ENCODE data around the gene ROPN1B. TPM values are rescaled to one million over a fixed set of nuclear protein-coding genes. Genes with fewer than 3 reads are reported as not detected.

ROPN1B gene
- total RNA-seq, 1 experiment from 2014 or later: 0.18 TPM

DNA sequence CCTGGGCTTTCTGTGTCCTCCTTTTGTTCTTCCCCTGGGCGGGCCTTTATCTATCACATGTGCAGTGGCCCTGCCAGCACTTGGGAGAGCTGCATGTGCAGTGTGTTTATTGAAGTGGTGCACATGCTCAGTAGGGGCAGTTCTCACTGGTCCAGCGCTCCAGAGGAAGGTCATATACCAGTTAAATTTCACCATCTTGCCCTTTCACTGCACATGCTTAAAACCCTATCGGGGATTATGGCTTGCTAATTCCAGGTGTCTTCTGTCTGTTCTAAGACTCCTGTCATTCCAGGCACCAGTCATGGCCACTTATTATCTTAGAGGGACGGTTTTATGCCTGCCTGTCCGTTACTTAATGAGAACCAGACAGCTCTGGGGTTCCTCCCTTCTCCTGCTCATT is 52.2 kb downstream of the ROPN1B start:
- no peaks in the 10 kb centered on the region for H3K79me2 ChIP-seq (ENCODE audit: low read length)
- ChIA-PET POLR2A (ENCODE audit: unreplicated experiment) (no interaction called here), CTCF (no interaction called here)
- BruUV-seq (replicated peaks): no TSS peak
- H2AFZ ChIP-seq (ENCODE audit: low read length): no peak overlapping the region
- no peak overlapping the region for H3K4me2 ChIP-seq (ENCODE audit: low read length)
- H3K27ac ChIP-seq (ENCODE audit: low read length): no peak overlapping the region
- no peak overlapping the region for H3K4me3 ChIP-seq (ENCODE audit: low read length)
- H3K36me3 ChIP-seq (ENCODE audit: low read depth, low read length): no peaks in the 10 kb centered on the region
- no peak overlapping the region for H3K9ac ChIP-seq (ENCODE audit: low read length)
- TF ChIP-seq EZH2phosphoT487 (IDR thresholded peaks at IDR 0.05; ENCODE audit: borderline replicate concordance, low read length): no peak
- TF ChIP-seq EZH2 (IDR thresholded peaks at IDR 0.05; ENCODE audit: low read length, unreplicated experiment): no peak
- TF ChIP-seq, protein P1, sequence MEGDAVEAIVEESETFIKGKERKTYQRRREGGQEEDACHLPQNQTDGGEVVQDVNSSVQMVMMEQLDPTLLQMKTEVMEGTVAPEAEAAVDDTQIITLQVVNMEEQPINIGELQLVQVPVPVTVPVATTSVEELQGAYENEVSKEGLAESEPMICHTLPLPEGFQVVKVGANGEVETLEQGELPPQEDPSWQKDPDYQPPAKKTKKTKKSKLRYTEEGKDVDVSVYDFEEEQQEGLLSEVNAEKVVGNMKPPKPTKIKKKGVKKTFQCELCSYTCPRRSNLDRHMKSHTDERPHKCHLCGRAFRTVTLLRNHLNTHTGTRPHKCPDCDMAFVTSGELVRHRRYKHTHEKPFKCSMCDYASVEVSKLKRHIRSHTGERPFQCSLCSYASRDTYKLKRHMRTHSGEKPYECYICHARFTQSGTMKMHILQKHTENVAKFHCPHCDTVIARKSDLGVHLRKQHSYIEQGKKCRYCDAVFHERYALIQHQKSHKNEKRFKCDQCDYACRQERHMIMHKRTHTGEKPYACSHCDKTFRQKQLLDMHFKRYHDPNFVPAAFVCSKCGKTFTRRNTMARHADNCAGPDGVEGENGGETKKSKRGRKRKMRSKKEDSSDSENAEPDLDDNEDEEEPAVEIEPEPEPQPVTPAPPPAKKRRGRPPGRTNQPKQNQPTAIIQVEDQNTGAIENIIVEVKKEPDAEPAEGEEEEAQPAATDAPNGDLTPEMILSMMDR (conservative IDR thresholded peaks at IDR 0.05; ENCODE audit: low read depth, low read length): no peak
- no peaks in the 10 kb centered on the region for H3F3A ChIP-seq (ENCODE audit: low read length, unreplicated experiment)
- DNase-seq (no peak), ATAC-seq (no peak)
- H3K9me2 ChIP-seq (replicated peaks; ENCODE audit: low read length): no peaks in the 10 kb centered on the region
- no peaks in the 10 kb centered on the region for H3K9me3 ChIP-seq (ENCODE audit: low read length)
- H3K4me1 ChIP-seq (ENCODE audit: insufficient read depth, low read length): no peaks in the 10 kb centered on the region
- H3K27me3 ChIP-seq (ENCODE audit: low read length): no peaks in the 10 kb centered on the region
- H4K20me1 ChIP-seq (ENCODE audit: low read length): no peaks in the 10 kb centered on the region
- intact Hi-C loops (cut with micrococcal nuclease): no loop called here

DNA sequence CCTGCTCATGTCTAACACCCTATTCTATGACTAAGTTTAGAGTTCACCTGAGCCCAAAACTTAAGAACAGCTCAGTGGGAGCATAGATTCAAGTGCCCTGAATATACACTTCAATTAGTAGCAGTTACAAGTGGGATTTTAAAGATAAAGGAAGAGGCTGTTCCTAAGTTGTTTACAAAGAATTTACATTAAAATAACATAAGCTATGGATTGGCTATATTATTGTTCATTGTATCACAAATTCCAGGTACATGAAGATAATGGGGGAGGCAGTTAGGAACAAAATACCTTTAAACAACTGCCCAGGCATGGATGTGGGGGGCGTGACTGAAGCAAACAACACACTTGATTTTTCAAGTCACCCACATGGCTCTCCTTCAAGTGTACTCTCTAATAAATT is 52.7 kb downstream of the ROPN1B start:
- no TSS peak for BruUV-seq (replicated peaks)
- Histone ChIP-seq H3K27ac (ENCODE audit: low read length) (no peak overlapping the region), H3K4me1 (ENCODE audit: insufficient read depth, low read length) (no peaks in the 10 kb centered on the region), H3K4me2 (ENCODE audit: low read length) (no peak overlapping the region), H4K20me1 (ENCODE audit: low read length) (no peaks in the 10 kb centered on the region), H3K9me3 (ENCODE audit: low read length) (no peaks in the 10 kb centered on the region), H3K9ac (ENCODE audit: low read length) (no peak overlapping the region), H3F3A (ENCODE audit: low read length, unreplicated experiment) (no peaks in the 10 kb centered on the region), H3K79me2 (ENCODE audit: low read length) (no peaks in the 10 kb centered on the region), H3K36me3 (ENCODE audit: low read depth, low read length) (no peaks in the 10 kb centered on the region), H2AFZ (ENCODE audit: low read length) (no peak overlapping the region), H3K27me3 (ENCODE audit: low read length) (no peaks in the 10 kb centered on the region), H3K9me2 (replicated peaks; ENCODE audit: low read length) (no peaks in the 10 kb centered on the region), H3K4me3 (ENCODE audit: low read length) (no peak overlapping the region)
- ATAC-seq: no peak
- TF ChIP-seq EZH2phosphoT487 (IDR thresholded peaks at IDR 0.05; ENCODE audit: borderline replicate concordance, low read length) (no peak), EZH2 (IDR thresholded peaks at IDR 0.05; ENCODE audit: low read length, unreplicated experiment) (no peak)
- TF ChIP-seq, protein P1 (conservative IDR thresholded peaks at IDR 0.05; ENCODE audit: low read depth, low read length): no peak
- intact Hi-C loops (cut with micrococcal nuclease): no loop called here
- no peak for DNase-seq
- CTCF ChIA-PET: no interaction called here
- POLR2A ChIA-PET (ENCODE audit: unreplicated experiment): no interaction called here

DNA sequence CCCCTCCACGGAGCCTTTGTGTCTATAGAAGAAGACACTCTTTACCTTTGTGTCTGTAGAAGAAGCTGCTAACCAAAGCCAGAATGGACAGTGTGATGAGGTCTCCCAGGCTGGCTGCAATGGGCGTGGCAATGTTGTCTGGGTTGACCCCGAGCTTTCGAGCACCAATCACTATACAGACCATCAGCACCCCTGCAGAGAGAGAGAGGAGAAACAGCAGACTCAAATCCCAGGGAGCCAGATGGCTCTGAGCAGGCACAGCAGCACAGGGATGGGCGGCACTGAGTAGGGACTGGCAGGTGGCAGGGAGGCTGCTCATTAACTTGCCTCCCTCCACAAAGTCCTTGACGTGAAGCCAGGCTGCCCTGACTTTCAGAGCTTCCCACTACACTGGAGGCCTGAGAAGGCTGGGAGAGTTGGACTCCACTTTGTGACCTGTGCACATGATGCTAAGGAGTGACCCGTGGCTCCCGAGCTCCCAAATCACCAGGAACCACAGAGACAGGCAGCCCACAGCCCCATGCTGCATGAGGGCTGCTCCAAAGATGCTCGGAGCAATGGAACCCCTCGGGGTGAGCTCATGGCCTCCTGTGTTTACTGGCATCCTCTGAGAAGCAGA is 53.9 kb downstream of the ROPN1B start:
- H3K4me3 ChIP-seq (ENCODE audit: low read length): no peak overlapping the region
- no peaks in the 10 kb centered on the region for H3K9me3 ChIP-seq (ENCODE audit: low read length)
- no peak overlapping the region for H3K9ac ChIP-seq (ENCODE audit: low read length)
- no peaks in the 10 kb centered on the region for H3K9me2 ChIP-seq (replicated peaks; ENCODE audit: low read length)
- DNase-seq (no peak), ATAC-seq (no peak)
- no peak overlapping the region for H2AFZ ChIP-seq (ENCODE audit: low read length)
- H3K4me1 ChIP-seq (ENCODE audit: insufficient read depth, low read length): no peaks in the 10 kb centered on the region
- H4K20me1 ChIP-seq (ENCODE audit: low read length): no peaks in the 10 kb centered on the region
- H3K27ac ChIP-seq (ENCODE audit: low read length): no peak overlapping the region
- intact Hi-C loops (cut with micrococcal nuclease): no loop called here
- POLR2A ChIA-PET (ENCODE audit: unreplicated experiment): no interaction called here
- no peaks in the 10 kb centered on the region for H3K27me3 ChIP-seq (ENCODE audit: low read length)
- H3K36me3 ChIP-seq (ENCODE audit: low read depth, low read length): 0 out of 2 replicates have a peak, but pooled peaks cover 4% of the 10 kb centered on the region
- TF ChIP-seq, protein P1 (conservative IDR thresholded peaks at IDR 0.05; ENCODE audit: low read depth, low read length): no peak
- TF ChIP-seq EZH2 (IDR thresholded peaks at IDR 0.05; ENCODE audit: low read length, unreplicated experiment) (no peak), EZH2phosphoT487 (IDR thresholded peaks at IDR 0.05; ENCODE audit: borderline replicate concordance, low read length) (no peak)
- no peak overlapping the region for H3K4me2 ChIP-seq (ENCODE audit: low read length)
- CTCF ChIA-PET: no interaction called here
- no peaks in the 10 kb centered on the region for H3F3A ChIP-seq (ENCODE audit: low read length, unreplicated experiment)
- no TSS peak for BruUV-seq (replicated peaks)
- no peaks in the 10 kb centered on the region for H3K79me2 ChIP-seq (ENCODE audit: low read length)
